ENCODE measurements around the gene KRTAP12-1.
"Not testable (repeated sequence)": the region's sequence is repeated elsewhere in the genome, so short reads cannot be mapped to it uniquely, and the experiment has no call there.

The KRTAP12-1 gene

GRCh38 chr21:44666401-44667320 lies 15.3 kb downstream of the KRTAP12-1 start, which contains the start of gene KRTAP12-2:
KRTAP12-2 (minus strand) TSS chr21:44666927; CDS start chr21:44666886, 41 bp downstream.
- no peaks in the 10 kb centered on the region for H3K36me3 ChIP-seq (ENCODE audit: control insufficient read depth, insufficient read depth, low read length)
- peaks cover 23% of the 10 kb centered on the region for H3K9me3 ChIP-seq (ENCODE audit: control insufficient read depth, low read length)
- no peaks in the 10 kb centered on the region for H3K4me1 ChIP-seq (ENCODE audit: control insufficient read depth, insufficient read depth, low read length, poor library complexity, severe bottlenecking)
- WGBS, 2 experiments (ENCODE audit: insufficient coverage in 2 of 2) = 87 to 92% methylated on average over 13 to 14 of the region's 19 CpGs
- no peak within 1 kb of the TSS for H3K27ac ChIP-seq (ENCODE audit: low read depth, low read length, severe bottlenecking)
- H3K4me3 ChIP-seq (ENCODE audit: extremely low read depth, insufficient read depth, low read length, poor library complexity, severe bottlenecking) = no peak within 1 kb of the TSS

GRCh38 chr21:44664691-44665090 lies 17.3 kb downstream of the KRTAP12-1 start:
- Histone ChIP-seq H3K4me1 (ENCODE audit: control insufficient read depth, insufficient read depth, low read length, poor library complexity, severe bottlenecking) (no peaks in the 10 kb centered on the region), H3K27ac (ENCODE audit: low read depth, low read length, severe bottlenecking) (no peak overlapping the region), H3K9me3 (ENCODE audit: control insufficient read depth, low read length) (peaks cover 12% of the 10 kb centered on the region), H3K36me3 (ENCODE audit: control insufficient read depth, insufficient read depth, low read length) (no peaks in the 10 kb centered on the region), H3K4me3 (ENCODE audit: extremely low read depth, insufficient read depth, low read length, poor library complexity, severe bottlenecking) (no peak overlapping the region)
- WGBS, 2 experiments (ENCODE audit: insufficient coverage in 2 of 2) = 86 to 90% methylated on average over 2 to 3 of the region's 5 CpGs

GRCh38 chr21:44661567-44661966 lies 20.4 kb downstream of the KRTAP12-1 start:
- not testable (repeated sequence) for H3K4me1 ChIP-seq (ENCODE audit: control insufficient read depth, insufficient read depth, low read length, poor library complexity, severe bottlenecking); H3K36me3 ChIP-seq (ENCODE audit: control insufficient read depth, insufficient read depth, low read length); H3K27ac ChIP-seq (ENCODE audit: low read depth, low read length, severe bottlenecking); H3K4me3 ChIP-seq (ENCODE audit: extremely low read depth, insufficient read depth, low read length, poor library complexity, severe bottlenecking)
- WGBS, 2 experiments (ENCODE audit: insufficient coverage in 2 of 2) = 25 to 60% methylated on average over 2 to 3 of the region's 7 CpGs
- H3K9me3 ChIP-seq (ENCODE audit: control insufficient read depth, low read length) = peaks cover 10% of the 10 kb centered on the region

GRCh38 chr21:44658913-44659595 lies 22.9 kb downstream of the KRTAP12-1 start:
- no peak overlapping the region for H3K27ac ChIP-seq (ENCODE audit: low read depth, low read length, severe bottlenecking)
- no peaks in the 10 kb centered on the region for H3K36me3 ChIP-seq (ENCODE audit: control insufficient read depth, insufficient read depth, low read length)
- 77 to 80% methylated on average over 4 to 6 of the region's 11 CpGs for WGBS, 2 experiments (ENCODE audit: insufficient coverage in 2 of 2)
- H3K4me1 ChIP-seq (ENCODE audit: control insufficient read depth, insufficient read depth, low read length, poor library complexity, severe bottlenecking) = peaks cover 7% of the 10 kb centered on the region
- H3K9me3 ChIP-seq (ENCODE audit: control insufficient read depth, low read length) = peaks cover 10% of the 10 kb centered on the region
- no peak overlapping the region for H3K4me3 ChIP-seq (ENCODE audit: extremely low read depth, insufficient read depth, low read length, poor library complexity, severe bottlenecking)

GRCh38 chr21:44658541-44658910 lies 23.4 kb downstream of the KRTAP12-1 start:
- no peaks in the 10 kb centered on the region for H3K36me3 ChIP-seq (ENCODE audit: control insufficient read depth, insufficient read depth, low read length)
- H3K27ac ChIP-seq (ENCODE audit: low read depth, low read length, severe bottlenecking) = no peak overlapping the region
- WGBS, 2 experiments (ENCODE audit: insufficient coverage in 2 of 2) = 97 to 100% methylated on average over 3 of the region's 5 CpGs
- peaks cover 10% of the 10 kb centered on the region for H3K9me3 ChIP-seq (ENCODE audit: control insufficient read depth, low read length)
- peaks cover 7% of the 10 kb centered on the region for H3K4me1 ChIP-seq (ENCODE audit: control insufficient read depth, insufficient read depth, low read length, poor library complexity, severe bottlenecking)
- H3K4me3 ChIP-seq (ENCODE audit: extremely low read depth, insufficient read depth, low read length, poor library complexity, severe bottlenecking) = no peak overlapping the region

- H3K27ac ChIP-seq (ENCODE audit: low read depth, low read length, severe bottlenecking) = no peak within 1 kb of the TSS
- peaks cover 7% of the 10 kb centered on the region for H3K4me1 ChIP-seq (ENCODE audit: control insufficient read depth, insufficient read depth, low read length, poor library complexity, severe bottlenecking)
- 88 to 94% methylated on average over 21 to 26 of the region's 26 CpGs for WGBS, 2 experiments (ENCODE audit: insufficient coverage in 2 of 2)
- no peaks in the 10 kb centered on the region for H3K36me3 ChIP-seq (ENCODE audit: control insufficient read depth, insufficient read depth, low read length)
- no peak within 1 kb of the TSS for H3K4me3 ChIP-seq (ENCODE audit: extremely low read depth, insufficient read depth, low read length, poor library complexity, severe bottlenecking)
- H3K9me3 ChIP-seq (ENCODE audit: control insufficient read depth, low read length) = peaks cover 10% of the 10 kb centered on the region
Observed at GRCh38 chr21:44657635-44658540, 24.1 kb downstream of the KRTAP12-1 start, which contains the start of gene KRTAP12-3. KRTAP12-3 (plus strand) TSS chr21:44657932; CDS start chr21:44657980, 48 bp downstream.

GRCh38 chr21:44656868-44657267 lies 25.1 kb downstream of the KRTAP12-1 start:
- no peak overlapping the region for H3K27ac ChIP-seq (ENCODE audit: low read depth, low read length, severe bottlenecking)
- H3K36me3 ChIP-seq (ENCODE audit: control insufficient read depth, insufficient read depth, low read length) = no peaks in the 10 kb centered on the region
- peaks cover 7% of the 10 kb centered on the region for H3K4me1 ChIP-seq (ENCODE audit: control insufficient read depth, insufficient read depth, low read length, poor library complexity, severe bottlenecking)
- WGBS, 2 experiments (ENCODE audit: insufficient coverage in 2 of 2) = 75 to 80% methylated on average over 1 of the region's 1 CpG
- H3K4me3 ChIP-seq (ENCODE audit: extremely low read depth, insufficient read depth, low read length, poor library complexity, severe bottlenecking) = no peak overlapping the region
- H3K9me3 ChIP-seq (ENCODE audit: control insufficient read depth, low read length) = peaks cover 10% of the 10 kb centered on the region

- H3K27ac ChIP-seq (ENCODE audit: low read depth, low read length, severe bottlenecking) = no peak within 1 kb of the TSS
- WGBS, 2 experiments (ENCODE audit: insufficient coverage in 2 of 2) = 93 to 95% methylated on average over 3 to 6 of the region's 9 CpGs
- no peaks in the 10 kb centered on the region for H3K36me3 ChIP-seq (ENCODE audit: control insufficient read depth, insufficient read depth, low read length)
- peaks cover 10% of the 10 kb centered on the region for H3K9me3 ChIP-seq (ENCODE audit: control insufficient read depth, low read length)
- H3K4me3 ChIP-seq (ENCODE audit: extremely low read depth, insufficient read depth, low read length, poor library complexity, severe bottlenecking) = no peak within 1 kb of the TSS
- H3K4me1 ChIP-seq (ENCODE audit: control insufficient read depth, insufficient read depth, low read length, poor library complexity, severe bottlenecking) = peaks cover 7% of the 10 kb centered on the region
Observed at GRCh38 chr21:44654576-44655175, 27.3 kb downstream of the KRTAP12-1 start, which contains the start of gene KRTAP12-4. KRTAP12-4 (minus strand) TSS chr21:44654659; CDS start chr21:44654614, 45 bp downstream.

GRCh38 chr21:44653656-44654575 lies 28.0 kb downstream of the KRTAP12-1 start:
- Histone ChIP-seq H3K9me3 (ENCODE audit: control insufficient read depth, low read length) (peaks cover 10% of the 10 kb centered on the region), H3K4me3 (ENCODE audit: extremely low read depth, insufficient read depth, low read length, poor library complexity, severe bottlenecking) (no peak overlapping the region), H3K4me1 (ENCODE audit: control insufficient read depth, insufficient read depth, low read length, poor library complexity, severe bottlenecking) (peaks cover 5% of the 10 kb centered on the region), H3K36me3 (ENCODE audit: control insufficient read depth, insufficient read depth, low read length) (no peaks in the 10 kb centered on the region), H3K27ac (ENCODE audit: low read depth, low read length, severe bottlenecking) (no peak overlapping the region)
- 86 to 91% methylated on average over 12 to 13 of the region's 17 CpGs for WGBS, 2 experiments (ENCODE audit: insufficient coverage in 2 of 2)
